Epithelial cell of proximal tubule (primary cell): ENCODE data around the gene HINT3. TPM values are rescaled to one million over a fixed set of nuclear protein-coding genes. Genes with fewer than 3 reads are reported as not detected.

Source experiments
- DNase-seq: peaks from one replicate; pipeline ENCODE4 v3.0.0-alpha.2; 2011; ENCODE audit warnings: low read depth
- H3K4me3 ChIP-seq: 2 replicates; pipeline ENCODE4 v1.5.1; 2011; ENCODE audit warnings: low read depth, mild to moderate bottlenecking, low read length
- total RNA-seq: library from RNA; depleted of rRNA; stranded (reverse); fragments of >200 nt; gene quantifications from 2 replicates; pipeline ENCODE4 v1.2.3, GENCODE V29; 2015
- TF ChIP-seq, protein P1 (sequence below): conservative IDR thresholded peaks from 2 replicates; pipeline ENCODE4 v1.5.1; 2012; ENCODE audit warnings: low read depth, mild to moderate bottlenecking, low read length

Gene HINT3
- total RNA-seq, 1 donor from 2014 or later, result 12.8 TPM

DNA sequence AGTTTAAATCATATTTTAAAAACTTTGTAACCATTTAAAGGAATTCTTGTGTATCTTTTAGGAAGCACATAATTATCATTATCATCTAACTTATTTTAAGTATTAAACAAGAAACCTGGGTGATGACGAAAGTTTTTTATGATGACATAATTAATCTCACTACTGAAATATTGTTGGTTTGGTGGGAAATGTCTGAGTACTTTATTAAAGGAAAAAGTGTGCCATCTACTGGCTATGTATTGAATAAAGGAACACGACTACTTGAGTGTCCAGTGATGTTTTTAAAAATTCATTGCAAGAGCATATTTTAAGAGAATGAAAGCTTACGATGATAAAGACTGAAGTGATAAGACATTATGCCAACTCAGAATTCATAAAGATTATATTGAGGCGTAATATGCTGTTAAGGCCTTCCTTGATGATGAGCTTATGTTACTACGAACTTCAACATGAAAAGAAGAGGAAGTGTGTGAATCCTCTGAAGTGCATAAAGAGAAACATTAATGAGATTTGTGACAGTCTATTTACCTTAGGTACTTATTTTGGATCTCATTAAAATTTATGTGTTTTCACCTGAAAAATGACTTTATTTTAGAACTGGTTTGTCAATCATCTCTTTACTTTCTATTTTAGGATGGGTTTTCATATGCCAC is 17.8 kb downstream of the HINT3 start:
- DNase-seq, result no peak
- TF ChIP-seq, protein P1, sequence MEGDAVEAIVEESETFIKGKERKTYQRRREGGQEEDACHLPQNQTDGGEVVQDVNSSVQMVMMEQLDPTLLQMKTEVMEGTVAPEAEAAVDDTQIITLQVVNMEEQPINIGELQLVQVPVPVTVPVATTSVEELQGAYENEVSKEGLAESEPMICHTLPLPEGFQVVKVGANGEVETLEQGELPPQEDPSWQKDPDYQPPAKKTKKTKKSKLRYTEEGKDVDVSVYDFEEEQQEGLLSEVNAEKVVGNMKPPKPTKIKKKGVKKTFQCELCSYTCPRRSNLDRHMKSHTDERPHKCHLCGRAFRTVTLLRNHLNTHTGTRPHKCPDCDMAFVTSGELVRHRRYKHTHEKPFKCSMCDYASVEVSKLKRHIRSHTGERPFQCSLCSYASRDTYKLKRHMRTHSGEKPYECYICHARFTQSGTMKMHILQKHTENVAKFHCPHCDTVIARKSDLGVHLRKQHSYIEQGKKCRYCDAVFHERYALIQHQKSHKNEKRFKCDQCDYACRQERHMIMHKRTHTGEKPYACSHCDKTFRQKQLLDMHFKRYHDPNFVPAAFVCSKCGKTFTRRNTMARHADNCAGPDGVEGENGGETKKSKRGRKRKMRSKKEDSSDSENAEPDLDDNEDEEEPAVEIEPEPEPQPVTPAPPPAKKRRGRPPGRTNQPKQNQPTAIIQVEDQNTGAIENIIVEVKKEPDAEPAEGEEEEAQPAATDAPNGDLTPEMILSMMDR, result peak; percentile 60

GRCh38 chr6:125979101-125979500 is 22.5 kb downstream of the HINT3 start:
- TF ChIP-seq, protein P1, result no peak
- no peak overlapping the region for H3K4me3 ChIP-seq
- no peak for DNase-seq

More for the DNA sequence above, 17.8 kb downstream of the HINT3 start:
- H3K4me3 ChIP-seq, result no peak overlapping the region

GRCh38 chr6:125981571-125982185 is 25.1 kb downstream of the HINT3 start:
- no peak overlapping the region for H3K4me3 ChIP-seq
- TF ChIP-seq, protein P1, result no peak
- DNase-seq, result no peak

DNA sequence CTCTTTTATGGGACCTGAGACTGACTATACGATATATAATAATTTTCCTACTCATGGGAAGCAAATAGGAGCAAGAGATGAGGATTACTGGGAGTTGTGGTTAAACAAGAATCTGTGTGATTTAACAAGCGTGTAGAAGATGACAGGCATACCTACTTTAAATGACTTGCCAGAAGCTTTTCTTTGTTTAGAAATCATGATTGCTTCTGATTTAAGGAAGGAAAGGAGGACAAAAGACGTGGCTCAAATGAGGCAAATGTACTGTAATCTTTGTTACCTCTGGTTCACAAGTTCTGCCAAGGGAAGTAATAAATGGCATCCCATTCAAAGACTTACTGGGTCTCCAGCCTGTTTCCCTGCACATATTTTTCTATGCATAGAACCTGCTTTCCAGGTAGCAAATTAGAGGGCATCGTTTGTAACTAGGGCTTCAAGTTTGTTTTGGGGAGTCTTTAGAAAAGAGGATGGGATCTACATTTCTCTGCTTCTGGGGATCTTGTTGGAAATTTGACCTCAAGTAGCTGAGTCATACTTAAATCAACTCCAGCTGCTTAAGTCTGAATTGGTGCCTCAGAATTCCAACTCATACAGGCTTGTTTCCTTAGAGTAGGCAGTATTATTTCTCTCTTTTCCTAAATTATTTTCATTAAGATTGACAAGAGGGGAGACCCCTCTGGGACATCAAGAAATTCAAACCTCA is 26.8 kb downstream of the HINT3 start:
- TF ChIP-seq, protein P1, result no peak
- no peak for DNase-seq
- no peak overlapping the region for H3K4me3 ChIP-seq

- DNase-seq, result no peak
- TF ChIP-seq, protein P1, result no peak
- no peak overlapping the region for H3K4me3 ChIP-seq
Observed at GRCh38 chr6:125984311-125984710, 27.7 kb downstream of the HINT3 start.

DNA sequence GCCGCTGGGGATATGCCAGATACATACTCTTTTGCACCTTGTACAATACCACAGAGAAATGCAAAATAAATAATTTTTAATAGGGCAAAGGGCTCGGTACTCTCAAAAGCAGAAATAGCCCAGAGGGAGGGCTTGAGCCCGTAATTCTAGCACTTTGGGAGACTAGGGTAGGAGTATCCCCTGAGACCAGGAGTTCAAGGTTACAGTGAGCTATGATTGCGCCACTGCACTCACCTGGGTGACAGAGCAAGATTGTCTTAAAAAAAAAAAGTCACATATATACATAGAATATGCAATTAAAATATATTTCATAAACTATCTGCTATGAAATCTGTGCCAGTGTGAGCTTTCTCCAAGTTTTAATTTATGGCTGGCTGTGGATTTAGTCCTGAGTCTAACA is 29.0 kb downstream of the HINT3 start:
- H3K4me3 ChIP-seq, result peak overlapping the region; percentile 99
- DNase-seq, result no peak
- TF ChIP-seq, protein P1, result no peak
